HepG2 (cell line): ENCODE results near the gene MYO5A. TPM values are rescaled to one million over a fixed set of nuclear protein-coding genes. Genes with fewer than 3 reads are reported as not detected.

ENCODE experiments used
- ARNTL ChIP-seq: sonication (generic); formaldehyde crosslinking; IDR thresholded peaks from 2 replicates; pipeline ENCODE4 v1.4.0; 2020; ENCODE audit warnings: mild to moderate bottlenecking, missing genetic modification reagents
- BATF2 ChIP-seq: sonication (generic); formaldehyde crosslinking; IDR thresholded peaks from 2 replicates; pipeline ENCODE4 v1.8.0; 2022; ENCODE audit warnings: mild to moderate bottlenecking, missing genetic modification reagents, moderate library complexity
- CBFB ChIP-seq: sonication (generic); formaldehyde crosslinking; IDR thresholded peaks from 2 replicates; pipeline ENCODE4 v1.4.0; 2020; ENCODE audit warnings: missing genetic modification reagents
- HIVEP1 ChIP-seq: sonication (generic); formaldehyde crosslinking; IDR thresholded peaks from 2 replicates; pipeline ENCODE4 v1.4.0; 2020; ENCODE audit warnings: mild to moderate bottlenecking, missing genetic modification reagents
- HMGA1 ChIP-seq: sonication (generic); formaldehyde crosslinking; conservative IDR thresholded peaks from 2 replicates; pipeline ENCODE4 v1.4.0; 2020; ENCODE audit warnings: missing genetic modification reagents
- HNF4A ChIP-seq: sonication (generic); formaldehyde crosslinking; IDR thresholded peaks from 2 replicates; pipeline ENCODE4 v1.4.0; 2020; ENCODE audit warnings: missing genetic modification reagents
- HNRNPLL ChIP-seq: fragments of 200-400 bp; formaldehyde crosslinking; IDR thresholded peaks from 2 replicates; pipeline ENCODE4 v1.6.1; 2017; ENCODE audit warnings: mild to moderate bottlenecking, low read depth, low read length; ENCODE audit not compliant: poor library complexity, severe bottlenecking
- MIXL1 ChIP-seq: IDR thresholded peaks from 2 replicates; pipeline ENCODE4 v1.6.1; 2016
- MTA3 ChIP-seq: sonication (generic); formaldehyde crosslinking; IDR thresholded peaks from 2 replicates; pipeline ENCODE4 v1.4.0; 2020; ENCODE audit warnings: missing genetic modification reagents
- MTF1 ChIP-seq: sonication (generic); formaldehyde crosslinking; IDR thresholded peaks from 2 replicates; pipeline ENCODE4 v1.5.0; 2020; ENCODE audit warnings: missing genetic modification reagents
- MYPOP ChIP-seq: sonication (generic); formaldehyde crosslinking; IDR thresholded peaks from 2 replicates; pipeline ENCODE4 v1.8.1; 2023; ENCODE audit warnings: mild to moderate bottlenecking, moderate library complexity, missing genetic modification reagents
- PAWR ChIP-seq: sonication (generic); formaldehyde crosslinking; IDR thresholded peaks from 2 replicates; pipeline ENCODE4 v1.4.0; 2020; ENCODE audit warnings: missing genetic modification reagents, mild to moderate bottlenecking, borderline replicate concordance
- REPIN1 ChIP-seq: sonication (generic); formaldehyde crosslinking; IDR thresholded peaks from 2 replicates; pipeline ENCODE4 v1.8.0; 2022; ENCODE audit warnings: missing genetic modification reagents, low read depth, mild to moderate bottlenecking, borderline replicate concordance
- TGIF2 ChIP-seq: IDR thresholded peaks from 2 replicates; pipeline ENCODE4 v1.6.1; 2016; ENCODE audit warnings: control low read depth, missing compliant biosample characterization
- TSC22D2 ChIP-seq: sonication (generic); formaldehyde crosslinking; IDR thresholded peaks from 2 replicates; pipeline ENCODE4 v1.5.1; 2020; ENCODE audit warnings: missing genetic modification reagents, mild to moderate bottlenecking, borderline replicate concordance
- XBP1 ChIP-seq: sonication (generic); formaldehyde crosslinking; IDR thresholded peaks from 2 replicates; pipeline ENCODE4 v1.5.0; 2020; ENCODE audit warnings: missing genetic modification reagents
- ZBTB25 ChIP-seq: IDR thresholded peaks from 2 replicates; pipeline ENCODE4 v1.6.1; 2018; ENCODE audit warnings: missing genetic modification reagents
- ZNF335 ChIP-seq: sonication (generic); formaldehyde crosslinking; IDR thresholded peaks from 2 replicates; pipeline ENCODE4 v1.4.0; 2020; ENCODE audit warnings: missing genetic modification reagents
- ZNF441 ChIP-seq: sonication (generic); formaldehyde crosslinking; IDR thresholded peaks from 2 replicates; pipeline ENCODE4 v1.7.0; 2021; ENCODE audit warnings: missing genetic modification reagents, borderline replicate concordance
- ZNF549 ChIP-seq: sonication (generic); formaldehyde crosslinking; IDR thresholded peaks from 2 replicates; pipeline ENCODE4 v1.5.0; 2020; ENCODE audit warnings: missing genetic modification reagents
- ZNF740 ChIP-seq: sonication (generic); formaldehyde crosslinking; IDR thresholded peaks from 2 replicates; pipeline ENCODE4 v1.4.0; 2020; ENCODE audit warnings: missing genetic modification reagents
- polyA plus RNA-seq, 8 experiments: library from polyadenylated mRNA; depleted of rRNA in 3 of 8; stranded (reverse) in 7 of 8; unstranded in 1 of 8; fragments of >200 nt; fragmentation: Illumina TruSeq in 4 of 8; extraction: Trizol in 4 of 8; gene quantifications; 2 replicates each; pipeline versions ENCODE4 v1.2.1 to v1.2.3, GENCODE V29; 2011 to 2016; ENCODE audit warnings: low read depth in 4 of 8, missing spikeins in 1 of 8, mixed read lengths in 1 of 8; ENCODE audit not compliant: insufficient read depth in 1 of 8
- total RNA-seq, 5 experiments: library from RNA; depleted of rRNA; stranded (reverse); fragments of >200 nt; fragmentation: Illumina TruSeq; extraction: Trizol; gene quantifications; 2 replicates each; pipeline ENCODE4 v1.2.3, GENCODE V29; 2016; ENCODE audit warnings: low read depth in 1 of 5
- TF ChIP-seq, protein P1 (sequence below): sonication (generic); formaldehyde crosslinking; IDR thresholded peaks from 2 replicates; pipeline ENCODE4 v1.4.0; 2020; ENCODE audit warnings: mild to moderate bottlenecking, missing genetic modification reagents
- TF ChIP-seq, protein P2 (sequence below): fragments of 450-650 bp; IDR thresholded peaks from 2 replicates; pipeline ENCODE4 v1.6.1; 2017
- TF ChIP-seq, protein P3 (sequence below): sonication (generic); formaldehyde crosslinking; IDR thresholded peaks from 2 replicates; pipeline ENCODE4 v1.8.0; 2023; ENCODE audit warnings: mild to moderate bottlenecking, missing genetic modification reagents

Gene MYO5A
- total and polyA plus RNA-seq, 2 of the 13 experiments (the other 11 are each of a cell fraction or from before 2014, with no cell fraction given) = 2.8 to 4.8 TPM

DNA sequence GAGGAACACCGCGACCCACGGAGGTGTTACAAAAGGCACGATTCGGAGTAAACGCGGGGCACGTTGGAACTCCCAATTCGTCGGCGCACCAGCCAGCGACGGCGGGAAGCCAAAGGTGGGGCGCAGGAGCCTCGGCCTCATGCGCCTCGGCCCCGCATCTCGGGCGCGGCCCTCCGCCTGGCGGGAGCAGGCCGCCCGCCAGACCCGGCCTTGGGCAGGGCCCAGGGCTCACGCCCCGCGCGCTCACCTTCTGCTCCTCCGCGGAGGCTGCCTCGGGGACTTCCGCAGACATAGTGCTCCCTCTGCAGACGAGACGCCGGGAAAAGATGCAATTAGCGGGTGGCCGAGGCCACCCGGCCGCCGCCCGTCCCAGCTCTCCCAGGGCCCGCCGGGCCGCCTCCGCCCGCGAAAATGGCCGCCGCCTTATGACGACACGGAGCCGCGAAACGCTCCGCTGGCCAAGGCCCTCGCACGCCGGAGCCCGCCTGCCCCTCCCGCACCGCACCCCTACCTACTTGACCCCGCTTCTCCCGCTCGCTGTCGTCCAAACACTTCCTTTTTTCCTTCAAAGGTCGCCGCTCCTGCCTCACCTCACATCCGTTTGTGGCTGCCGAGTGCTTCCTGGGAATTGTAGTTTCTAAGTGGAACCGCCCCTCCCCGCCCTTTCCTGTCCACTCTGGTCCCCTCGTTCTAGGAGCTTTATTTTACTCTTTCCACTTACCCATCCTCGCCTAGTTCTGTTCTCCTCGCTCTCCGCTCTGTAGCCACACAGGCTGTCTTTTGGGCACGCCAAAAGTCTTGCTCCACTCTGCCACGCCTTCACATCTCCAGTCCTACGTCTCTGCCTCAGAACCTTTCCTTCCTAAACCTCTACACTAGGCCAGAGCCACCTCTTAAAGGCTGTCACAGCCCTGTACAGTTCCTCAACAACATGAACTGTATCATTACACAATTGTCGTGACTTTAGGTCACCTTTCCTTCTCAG, 40.2 kb upstream of the MYO5A start, which contains the start of gene ARPP19 (continued):
- TF ChIP-seq HNF4A (peak; percentile 48), XBP1 (peak; percentile 70; the same call in 1 of the 2 replicates), MTF1 (CRISPR knock-in tag) (peak; percentile 79; the same call in 1 of the 2 replicates), HIVEP1 (no peak; the same call in 1 of the 2 replicates), MYPOP (CRISPR knock-in tag) (peak; percentile 76), HMGA1 (CRISPR knock-in tag) (no peak), PAWR (CRISPR knock-in tag) (no peak), MTA3 (CRISPR knock-in tag) (no peak), ZNF740 (CRISPR knock-in tag) (peak; percentile 87), TGIF2 (peak; percentile 93), ZBTB25 (peak; percentile 85), MIXL1 (CRISPR knock-in tag) (no peak), CBFB (CRISPR knock-in tag) (peak; percentile 82), REPIN1 (CRISPR knock-in tag) (peak; percentile 82; the same call in 1 of the 2 replicates), TSC22D2 (CRISPR knock-in tag) (peak; percentile 68), BATF2 (CRISPR knock-in tag) (0 out of 2 replicates have a peak, but pooled peaks have one; percentile 40), HNRNPLL (peak; percentile 73), ZNF549 (CRISPR knock-in tag) (0 out of 2 replicates have a peak, but pooled peaks have one; percentile 10), ARNTL (no peak), ZNF441 (CRISPR knock-in tag) (no peak; the same call in 1 of the 2 replicates), ZNF335 (CRISPR knock-in tag) (0 out of 2 replicates have a peak, but pooled peaks have one; percentile 52)
- TF ChIP-seq, protein P1, sequence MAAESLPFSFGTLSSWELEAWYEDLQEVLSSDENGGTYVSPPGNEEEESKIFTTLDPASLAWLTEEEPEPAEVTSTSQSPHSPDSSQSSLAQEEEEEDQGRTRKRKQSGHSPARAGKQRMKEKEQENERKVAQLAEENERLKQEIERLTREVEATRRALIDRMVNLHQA (CRISPR knock-in tag) = no peak
- TF ChIP-seq, protein P2, sequence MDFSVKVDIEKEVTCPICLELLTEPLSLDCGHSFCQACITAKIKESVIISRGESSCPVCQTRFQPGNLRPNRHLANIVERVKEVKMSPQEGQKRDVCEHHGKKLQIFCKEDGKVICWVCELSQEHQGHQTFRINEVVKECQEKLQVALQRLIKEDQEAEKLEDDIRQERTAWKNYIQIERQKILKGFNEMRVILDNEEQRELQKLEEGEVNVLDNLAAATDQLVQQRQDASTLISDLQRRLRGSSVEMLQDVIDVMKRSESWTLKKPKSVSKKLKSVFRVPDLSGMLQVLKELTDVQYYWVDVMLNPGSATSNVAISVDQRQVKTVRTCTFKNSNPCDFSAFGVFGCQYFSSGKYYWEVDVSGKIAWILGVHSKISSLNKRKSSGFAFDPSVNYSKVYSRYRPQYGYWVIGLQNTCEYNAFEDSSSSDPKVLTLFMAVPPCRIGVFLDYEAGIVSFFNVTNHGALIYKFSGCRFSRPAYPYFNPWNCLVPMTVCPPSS = no peak
- TF ChIP-seq, protein P3, sequence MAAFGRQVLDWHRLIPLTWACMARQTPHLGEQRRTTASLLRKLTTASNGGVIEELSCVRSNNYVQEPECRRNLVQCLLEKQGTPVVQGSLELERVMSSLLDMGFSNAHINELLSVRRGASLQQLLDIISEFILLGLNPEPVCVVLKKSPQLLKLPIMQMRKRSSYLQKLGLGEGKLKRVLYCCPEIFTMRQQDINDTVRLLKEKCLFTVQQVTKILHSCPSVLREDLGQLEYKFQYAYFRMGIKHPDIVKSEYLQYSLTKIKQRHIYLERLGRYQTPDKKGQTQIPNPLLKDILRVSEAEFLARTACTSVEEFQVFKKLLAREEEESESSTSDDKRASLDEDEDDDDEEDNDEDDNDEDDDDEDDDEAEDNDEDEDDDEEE (CRISPR knock-in tag) = peak; percentile 84
